Tibial nerve (tissue), 4 donors: ENCODE results near the gene PSME2. TPM values are rescaled to one million over a fixed set of nuclear protein-coding genes. Genes with fewer than 3 reads are reported as not detected.

Experiments used
- DNase-seq, 2 donors: peaks; one replicate each; pipeline ENCODE4 v3.0.0-alpha.2; 2019; ENCODE audit warnings: low spot score in 2 of 2
- H3K27ac ChIP-seq, 4 donors: fragments of 200-600 bp; sonication (generic) in 3 of 4; one replicate each; pipeline ENCODE4 v1.5.1; 2017 to 2019; ENCODE audit warnings: mild to moderate bottlenecking in 1 of 4
- H3K27me3 ChIP-seq, 2 donors: fragments of 200-600 bp; sonication (generic) in 1 of 2; one replicate each; pipeline versions ENCODE4 v1.5.1 to v1.6.0; 2017 to 2019
- H3K36me3 ChIP-seq, 3 donors: fragments of 200-600 bp; sonication (generic); one replicate each; pipeline ENCODE4 v1.5.1; 2018 to 2019
- H3K4me1 ChIP-seq, 4 donors: fragments of 200-600 bp; sonication (generic) in 3 of 4; one replicate each; pipeline ENCODE4 v1.5.1; 2017 to 2019
- H3K4me3 ChIP-seq, 4 donors: fragments of 200-600 bp; sonication (generic) in 3 of 4; one replicate each; pipeline ENCODE4 v1.5.1; 2017 to 2019; ENCODE audit warnings: mild to moderate bottlenecking in 1 of 4, moderate library complexity in 1 of 4
- H3K9me3 ChIP-seq, 4 donors: fragments of 200-600 bp; sonication (generic) in 3 of 4; one replicate each; pipeline ENCODE4 v1.5.1; 2017 to 2019
- EP300 ChIP-seq, 2 donors: sonication (generic); formaldehyde crosslinking; IDR thresholded peaks; one replicate each; pipeline ENCODE4 v1.6.1; 2017; ENCODE audit warnings: antibody characterized with exemption in 2 of 2, mild to moderate bottlenecking in 1 of 2
- POLR2A ChIP-seq, 2 donors: fragments of 450-650 bp; IDR thresholded peaks; one replicate each; pipeline ENCODE4 v1.6.1; 2017; ENCODE audit warnings: antibody characterized with exemption in 2 of 2, mild to moderate bottlenecking in 2 of 2, moderate library complexity in 2 of 2
- WGBS, 2 donors: methylation state at CpG; one replicate each; pipeline ENCODE4 v1.1.5; 2018; 5-methylcytosine and 5-hydroxymethylcytosine counted together
- total RNA-seq, 4 donors: library from RNA; depleted of rRNA; stranded (reverse); fragments of >200 nt; gene quantifications; one replicate each; pipeline ENCODE4 v1.1.0, GENCODE V29; 2016
- TF ChIP-seq, protein P1 (sequence below), 5 experiments: fragments of 200-600 bp in 3 of 5; fragments of 450-650 bp in 2 of 5; sonication (generic) in 3 of 5; IDR thresholded peaks; one replicate each; pipeline ENCODE4 v1.5.1; 2016 to 2019; ENCODE audit warnings: antibody characterized with exemption in 5 of 5, mild to moderate bottlenecking in 3 of 5, moderate library complexity in 2 of 5

The PSME2 gene
- total RNA-seq, 4 donors from 2014 or later = 33.7 to 64.0 (median 51.9) TPM

DNA sequence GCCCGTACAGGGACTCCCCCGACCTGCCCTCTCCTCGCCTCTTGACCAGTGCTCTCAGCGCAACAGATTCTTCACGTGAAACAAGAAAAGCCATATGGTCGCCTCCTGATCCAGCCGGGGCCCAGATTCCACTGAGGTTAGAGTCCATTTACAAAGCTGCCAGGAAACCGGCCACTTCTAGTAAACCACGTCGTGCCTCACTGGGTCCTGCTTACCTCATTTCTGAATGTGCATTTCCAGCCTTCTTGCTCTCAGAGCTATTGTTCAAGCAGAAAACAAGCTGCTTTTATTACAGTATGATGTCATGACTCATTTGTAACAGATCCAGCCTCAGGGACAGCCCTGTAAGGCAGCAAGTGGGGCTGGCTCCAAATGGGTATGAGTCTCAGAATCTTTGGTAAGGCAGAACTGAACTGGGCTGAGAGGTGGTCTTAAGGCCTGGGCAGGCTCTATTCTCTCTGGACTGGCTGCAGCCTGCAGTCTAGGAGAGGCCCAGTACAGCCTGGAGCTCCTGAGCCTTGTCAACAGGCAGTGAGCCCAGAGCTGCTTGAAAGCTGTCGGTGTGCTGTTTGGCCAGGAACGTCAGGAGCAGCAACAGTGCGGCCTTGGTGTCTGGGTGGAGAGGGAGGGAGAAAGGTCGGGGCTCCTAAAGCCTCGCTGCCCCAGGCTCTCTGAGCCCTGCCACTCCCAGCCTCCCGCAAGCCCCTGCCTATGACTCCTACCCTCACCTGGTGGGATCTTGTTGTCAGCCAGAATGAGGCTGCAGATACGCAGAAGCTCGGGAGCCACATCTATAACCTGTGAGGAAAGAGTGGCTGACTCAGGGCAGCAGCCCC, 33.8 kb upstream of the PSME2 start:
- Histone ChIP-seq H3K36me3 (peaks cover 0 to 100% (median 2%) of the 10 kb centered on the region in 3 donors), H3K27ac (peak overlapping the region; percentile 67 to 92 (median 82)), H3K4me3 (no peak overlapping the region), H3K4me1 (peaks cover 0 to 16% (median 4%) of the 10 kb centered on the region in 4 donors), H3K9me3 (no peaks in the 10 kb centered on the region), H3K27me3 (no peaks in the 10 kb centered on the region)
- no peak for DNase-seq
- 56 to 63% methylated on average over 16 to 18 of the region's 18 CpGs for WGBS, 2 donors
- TF ChIP-seq, protein P1, sequence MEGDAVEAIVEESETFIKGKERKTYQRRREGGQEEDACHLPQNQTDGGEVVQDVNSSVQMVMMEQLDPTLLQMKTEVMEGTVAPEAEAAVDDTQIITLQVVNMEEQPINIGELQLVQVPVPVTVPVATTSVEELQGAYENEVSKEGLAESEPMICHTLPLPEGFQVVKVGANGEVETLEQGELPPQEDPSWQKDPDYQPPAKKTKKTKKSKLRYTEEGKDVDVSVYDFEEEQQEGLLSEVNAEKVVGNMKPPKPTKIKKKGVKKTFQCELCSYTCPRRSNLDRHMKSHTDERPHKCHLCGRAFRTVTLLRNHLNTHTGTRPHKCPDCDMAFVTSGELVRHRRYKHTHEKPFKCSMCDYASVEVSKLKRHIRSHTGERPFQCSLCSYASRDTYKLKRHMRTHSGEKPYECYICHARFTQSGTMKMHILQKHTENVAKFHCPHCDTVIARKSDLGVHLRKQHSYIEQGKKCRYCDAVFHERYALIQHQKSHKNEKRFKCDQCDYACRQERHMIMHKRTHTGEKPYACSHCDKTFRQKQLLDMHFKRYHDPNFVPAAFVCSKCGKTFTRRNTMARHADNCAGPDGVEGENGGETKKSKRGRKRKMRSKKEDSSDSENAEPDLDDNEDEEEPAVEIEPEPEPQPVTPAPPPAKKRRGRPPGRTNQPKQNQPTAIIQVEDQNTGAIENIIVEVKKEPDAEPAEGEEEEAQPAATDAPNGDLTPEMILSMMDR (IDR thresholded peaks at IDR 0.05) = no peak
- TF ChIP-seq EP300 (IDR thresholded peaks at IDR 0.05) (peak; percentile 20 to 76), POLR2A (IDR thresholded peaks at IDR 0.05) (peak in 1 of 2 donors; percentile 22)

DNA sequence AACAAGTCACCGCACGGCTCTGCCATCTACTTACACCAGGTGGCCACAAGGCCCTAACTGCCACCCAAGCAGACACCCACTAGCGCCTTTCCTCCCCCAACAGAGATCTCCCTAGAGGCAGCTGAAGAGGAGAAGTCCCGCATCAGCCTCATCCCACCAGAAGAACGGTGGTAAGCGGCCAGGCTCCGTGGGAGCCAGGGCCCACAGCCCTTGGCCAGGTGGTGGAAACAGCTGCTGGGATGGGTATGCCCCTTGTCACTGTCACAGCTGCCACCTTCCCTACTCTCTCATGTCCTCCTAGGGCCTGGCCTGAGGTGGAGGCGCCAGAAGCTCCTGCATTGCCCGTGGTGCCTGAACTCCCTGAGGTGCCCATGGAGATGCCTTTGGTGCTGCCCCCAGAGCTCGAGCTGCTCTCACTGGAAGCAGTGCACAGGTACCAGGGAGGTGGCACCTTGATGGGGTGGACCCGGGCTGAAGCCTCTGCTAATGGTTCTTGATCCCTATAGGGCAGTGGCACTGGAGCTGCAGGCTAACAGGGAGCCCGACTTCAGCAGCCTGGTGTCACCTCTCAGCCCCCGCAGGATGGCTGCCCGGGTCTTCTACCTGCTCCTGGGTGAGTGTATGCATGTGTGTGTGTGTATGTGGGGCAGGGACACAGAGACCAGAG, 33.0 kb upstream of the PSME2 start:
- no peak for DNase-seq
- Histone ChIP-seq H3K27ac (peak overlapping the region; percentile 67 to 92 (median 82)), H3K36me3 (peaks cover 0 to 100% (median 2%) of the 10 kb centered on the region in 3 donors), H3K9me3 (no peaks in the 10 kb centered on the region), H3K27me3 (no peaks in the 10 kb centered on the region), H3K4me1 (peaks cover 0 to 16% (median 4%) of the 10 kb centered on the region in 4 donors), H3K4me3 (no peak overlapping the region)
- WGBS, 2 donors = 79 to 84% methylated on average over 7 to 14 of the region's 14 CpGs
- no peak for TF ChIP-seq EP300 (IDR thresholded peaks at IDR 0.05)

DNA sequence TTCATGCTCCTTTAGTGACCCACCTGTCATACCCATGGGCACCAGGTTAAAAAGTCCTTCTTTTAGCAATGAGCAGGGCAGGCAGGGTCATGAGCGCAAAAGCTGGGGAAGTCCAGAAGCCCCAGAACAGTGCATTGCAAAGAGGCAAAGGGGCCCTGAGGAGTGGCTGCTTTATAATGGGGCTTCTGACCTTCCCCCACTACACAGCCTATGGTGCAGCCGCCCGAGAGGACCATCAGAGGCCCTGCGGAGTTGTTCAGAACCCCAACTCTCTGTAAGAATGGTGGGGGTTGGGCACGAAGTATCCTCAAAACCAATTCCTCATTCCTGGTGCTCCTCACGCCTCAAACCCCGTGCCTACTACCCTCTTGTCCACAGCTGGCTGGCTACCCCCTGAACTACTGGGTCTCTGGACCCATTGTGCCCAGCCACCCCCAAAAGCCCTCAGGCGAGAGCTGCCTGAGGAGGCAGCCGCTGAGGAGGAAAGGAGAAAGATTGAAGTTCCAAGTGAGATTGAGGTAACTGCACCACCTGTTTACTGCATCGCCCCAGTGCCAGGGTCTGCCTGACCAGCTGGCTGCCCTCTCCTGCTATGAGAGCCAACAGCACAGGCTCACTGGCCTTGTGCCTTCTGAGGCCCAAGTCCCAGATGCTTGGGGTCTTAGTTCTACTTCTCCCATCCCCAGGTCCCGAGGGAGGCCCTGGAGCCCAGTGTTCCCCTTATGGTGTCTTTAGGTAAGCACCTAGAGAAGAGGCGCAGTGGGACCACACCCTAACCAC, 32.2 kb upstream of the PSME2 start:
- peaks cover 0 to 16% (median 4%) of the 10 kb centered on the region in 4 donors for H3K4me1 ChIP-seq
- no peaks in the 10 kb centered on the region for H3K27me3 ChIP-seq
- H3K27ac ChIP-seq = peak overlapping the region in 3 of 4 donors; percentile 67 to 92 (median 89)
- no peak for DNase-seq
- H3K4me3 ChIP-seq = no peak overlapping the region
- H3K36me3 ChIP-seq = peaks cover 0 to 100% (median 0%) of the 10 kb centered on the region in 3 donors
- 86 to 90% methylated on average over 11 to 12 of the region's 12 CpGs for WGBS, 2 donors
- TF ChIP-seq EP300 (IDR thresholded peaks at IDR 0.05) (no peak), POLR2A (IDR thresholded peaks at IDR 0.05) (no peak)
- TF ChIP-seq, protein P1 (IDR thresholded peaks at IDR 0.05) = no peak
- no peaks in the 10 kb centered on the region for H3K9me3 ChIP-seq

DNA sequence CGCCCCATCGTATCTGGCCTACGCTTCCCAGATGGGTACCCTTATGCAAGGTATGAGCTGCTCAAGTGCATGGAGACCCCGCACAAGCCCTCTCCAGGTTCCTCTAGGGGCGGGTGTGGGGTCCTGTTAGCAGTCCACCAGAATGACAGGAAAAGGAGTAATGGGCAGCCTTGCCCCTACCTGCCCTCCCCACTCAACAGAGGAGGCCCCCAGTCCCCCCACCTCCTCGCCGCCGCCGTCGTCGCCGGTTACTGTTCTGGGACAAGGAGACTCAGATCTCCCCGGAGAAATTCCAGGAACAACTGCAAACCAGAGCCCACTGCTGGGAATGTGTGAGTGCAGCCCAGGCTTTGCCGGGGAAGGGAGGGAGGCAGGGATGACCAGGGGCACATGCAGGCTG, 31.5 kb upstream of the PSME2 start:
- H3K36me3 ChIP-seq = peaks cover 0 to 99% (median 0%) of the 10 kb centered on the region in 3 donors
- peaks cover 0 to 16% (median 4%) of the 10 kb centered on the region in 4 donors for H3K4me1 ChIP-seq
- DNase-seq = no peak
- no peaks in the 10 kb centered on the region for H3K9me3 ChIP-seq
- 92% methylated on average over 14 of the region's 14 CpGs for WGBS, 2 donors
- no peak overlapping the region for H3K4me3 ChIP-seq
- TF ChIP-seq, protein P1 (IDR thresholded peaks at IDR 0.05) = no peak
- TF ChIP-seq POLR2A (IDR thresholded peaks at IDR 0.05) (no peak), EP300 (IDR thresholded peaks at IDR 0.05) (no peak)
- peak overlapping the region in 2 of 4 donors; percentile 89 to 92 for H3K27ac ChIP-seq
- no peaks in the 10 kb centered on the region for H3K27me3 ChIP-seq
